Measurements from ENCODE around the gene FAM83C. TPM values are rescaled to one million over a fixed set of nuclear protein-coding genes. Genes with fewer than 3 reads are reported as not detected.

FAM83C gene
- total and polyA plus RNA-seq, 9 of the 15 experiments (the other 6 are each of a cell fraction or from before 2014, with no cell fraction given), result not detected

DNA sequence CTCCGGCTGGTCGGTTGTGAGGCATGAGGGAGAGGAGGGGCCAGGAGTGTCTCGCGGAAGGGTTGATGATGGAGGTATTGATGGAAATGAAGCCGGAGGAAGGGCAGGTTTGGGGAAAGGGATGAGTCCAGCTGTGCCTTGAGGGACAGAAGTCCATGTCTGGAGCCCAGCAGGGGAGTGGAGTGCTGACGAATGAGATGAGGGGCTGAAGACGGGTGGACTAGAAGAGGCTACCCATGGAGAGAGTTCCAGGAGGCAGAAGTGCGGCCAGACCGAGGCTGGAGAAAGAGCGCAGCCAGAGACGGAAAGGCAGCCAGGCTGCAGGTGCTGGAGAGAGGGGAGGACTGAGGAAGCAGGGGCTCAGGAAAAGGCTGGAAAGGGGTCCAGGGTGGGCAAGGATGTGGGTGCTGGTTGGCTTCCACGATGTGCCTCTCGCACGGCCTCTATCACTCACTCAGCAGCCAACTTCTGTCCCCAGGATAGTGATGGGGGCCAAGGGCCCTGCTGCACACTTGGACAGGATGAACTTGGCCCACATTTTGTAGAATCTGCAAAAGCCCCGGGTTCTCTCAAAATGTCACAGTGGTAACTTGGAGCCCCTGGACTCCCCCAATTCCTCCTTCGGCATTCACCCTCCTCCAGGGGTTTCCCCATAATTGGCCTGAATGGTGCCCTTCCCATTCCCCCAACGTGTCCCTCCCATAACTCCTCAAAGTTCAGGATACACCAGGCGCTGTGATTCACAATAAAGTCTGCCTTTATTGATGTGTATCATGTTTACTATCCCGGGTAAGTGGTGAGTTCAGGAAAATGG, 7.0 kb downstream of the FAM83C start (continued):
- TF ChIP-seq POLR2B (IDR thresholded peaks at IDR 0.05; ENCODE audit: low read depth, partially characterized antibody), result no peak
- TF ChIP-seq ZNF551 (CRISPR knock-in tag; IDR thresholded peaks at IDR 0.05), result no peak
- TF ChIP-seq E2F8 (IDR thresholded peaks at IDR 0.05; ENCODE audit: low read depth, partially characterized antibody), result no peak
- TF ChIP-seq ZBTB8A (IDR thresholded peaks at IDR 0.05; ENCODE audit: partially characterized antibody), result no peak
- TF ChIP-seq, protein P1, sequence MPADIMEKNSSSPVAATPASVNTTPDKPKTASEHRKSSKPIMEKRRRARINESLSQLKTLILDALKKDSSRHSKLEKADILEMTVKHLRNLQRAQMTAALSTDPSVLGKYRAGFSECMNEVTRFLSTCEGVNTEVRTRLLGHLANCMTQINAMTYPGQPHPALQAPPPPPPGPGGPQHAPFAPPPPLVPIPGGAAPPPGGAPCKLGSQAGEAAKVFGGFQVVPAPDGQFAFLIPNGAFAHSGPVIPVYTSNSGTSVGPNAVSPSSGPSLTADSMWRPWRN (IDR thresholded peaks at IDR 0.05; ENCODE audit: low read depth), result no peak
- TF ChIP-seq MCM5 (IDR thresholded peaks at IDR 0.05; ENCODE audit: low read depth), result no peak
- TF ChIP-seq MTA2 (IDR thresholded peaks at IDR 0.05; ENCODE audit: low read depth), result no peak
- TF ChIP-seq CTCFL (IDR thresholded peaks at IDR 0.05; ENCODE audit: borderline replicate concordance, insufficient read depth, low read depth, low read length, poor library complexity, severe bottlenecking), result no peak
- TF ChIP-seq BRCA1 (IDR thresholded peaks at IDR 0.05), result no peak
- TF ChIP-seq BRCA1 (CRISPR knock-in tag; IDR thresholded peaks at IDR 0.05), result peak; percentile 86; the same call in 1 of the 2 replicates
- no peak for TF ChIP-seq ZFP36 (IDR thresholded peaks at IDR 0.05; ENCODE audit: low read depth, low read length, partially characterized antibody)
- TF ChIP-seq ZNF79 (CRISPR knock-in tag; IDR thresholded peaks at IDR 0.05; ENCODE audit: low read depth), result no peak
- TF ChIP-seq POU5F1 (IDR thresholded peaks at IDR 0.05; ENCODE audit: borderline replicate concordance, low read depth, low read length, partially characterized antibody), result no peak
- TF ChIP-seq MYC (IDR thresholded peaks at IDR 0.05; ENCODE audit: low read depth, low read length), result no peak
- no peak for TF ChIP-seq MYC (CRISPR knock-in tag; IDR thresholded peaks at IDR 0.05; ENCODE audit: borderline replicate concordance, low read depth)
- TF ChIP-seq PPARD (CRISPR knock-in tag; IDR thresholded peaks at IDR 0.05), result no peak
- TF ChIP-seq ZNF785 (CRISPR knock-in tag; IDR thresholded peaks at IDR 0.05), result no peak
- TF ChIP-seq ETS1 (conservative IDR thresholded peaks at IDR 0.05; ENCODE audit: control insufficient read depth, low read depth, low read length), result no peak
- no peak for TF ChIP-seq CHAMP1 (IDR thresholded peaks at IDR 0.05)
